HepG2 (cell line): ENCODE measurements around the gene CCDC142. TPM values are rescaled to one million over a fixed set of nuclear protein-coding genes. Genes with fewer than 3 reads are reported as not detected.

ENCODE experiments used
- EHMT2 ChIP-seq: fragments of 200-600 bp; sonication (generic); IDR thresholded peaks from 2 replicates; pipeline ENCODE4 v1.7.0; 2017; ENCODE audit warnings: antibody characterized with exemption, low read depth, low read length, borderline replicate concordance
- ELF1 ChIP-seq: sonication (generic); formaldehyde crosslinking; IDR thresholded peaks from 2 replicates; pipeline ENCODE4 v1.4.0; 2020; ENCODE audit warnings: missing genetic modification reagents
- HNRNPL ChIP-seq: fragments of 200-400 bp; formaldehyde crosslinking; IDR thresholded peaks from 2 replicates; pipeline ENCODE4 v1.6.1; 2017; ENCODE audit warnings: mild to moderate bottlenecking, low read depth, low read length
- MYC ChIP-seq: sonication (generic); formaldehyde crosslinking; IDR thresholded peaks from 2 replicates; pipeline ENCODE4 v1.9.0; 2021; ENCODE audit warnings: missing genetic modification reagents, borderline replicate concordance
- NCOA2 ChIP-seq: sonication (generic); formaldehyde crosslinking; IDR thresholded peaks from 2 replicates; pipeline ENCODE4 v1.8.0; 2022; ENCODE audit warnings: inconsistent platforms
- PHB2 ChIP-seq: fragments of 450-650 bp; IDR thresholded peaks from 2 replicates; pipeline ENCODE4 v1.6.1; 2018; ENCODE audit not compliant: partially characterized antibody
- SIN3B ChIP-seq: fragments of 150-350 bp; IDR thresholded peaks from 2 replicates; pipeline ENCODE4 v1.6.1; 2014; ENCODE audit warnings: low read length
- SRSF4 ChIP-seq: fragments of 200-400 bp; formaldehyde crosslinking; IDR thresholded peaks from one replicate; pipeline ENCODE4 v1.6.1; 2018; ENCODE audit warnings: mild to moderate bottlenecking, low read depth, low read length, moderate library complexity; ENCODE audit not compliant: poor library complexity, severe bottlenecking
- ZFYVE20 ChIP-seq: sonication (generic); formaldehyde crosslinking; IDR thresholded peaks from 2 replicates; pipeline ENCODE4 v1.8.0; 2023; ENCODE audit warnings: low read depth, mild to moderate bottlenecking, moderate library complexity, missing genetic modification reagents, borderline replicate concordance
- ZNF558 ChIP-seq: sonication (generic); formaldehyde crosslinking; IDR thresholded peaks from 2 replicates; pipeline ENCODE4 v1.9.0; 2022; ENCODE audit warnings: mild to moderate bottlenecking, missing genetic modification reagents, borderline replicate concordance
- ZNF598 ChIP-seq: sonication (generic); formaldehyde crosslinking; IDR thresholded peaks from 2 replicates; pipeline ENCODE4 v1.5.1; 2020; ENCODE audit warnings: mild to moderate bottlenecking, missing genetic modification reagents, borderline replicate concordance
- ZNF790 ChIP-seq: sonication (generic); formaldehyde crosslinking; IDR thresholded peaks from 2 replicates; pipeline ENCODE4 v1.8.0; 2022; ENCODE audit warnings: missing genetic modification reagents, mild to moderate bottlenecking, borderline replicate concordance
- polyA plus RNA-seq, 8 experiments: library from polyadenylated mRNA; depleted of rRNA in 3 of 8; stranded (reverse) in 7 of 8; unstranded in 1 of 8; fragments of >200 nt; fragmentation: Illumina TruSeq in 4 of 8; extraction: Trizol in 4 of 8; gene quantifications; 2 replicates each; pipeline versions ENCODE4 v1.2.1 to v1.2.3, GENCODE V29; 2011 to 2016; ENCODE audit warnings: low read depth in 4 of 8, missing spikeins in 1 of 8, mixed read lengths in 1 of 8; ENCODE audit not compliant: insufficient read depth in 1 of 8
- total RNA-seq, 5 experiments: library from RNA; depleted of rRNA; stranded (reverse); fragments of >200 nt; fragmentation: Illumina TruSeq; extraction: Trizol; gene quantifications; 2 replicates each; pipeline ENCODE4 v1.2.3, GENCODE V29; 2016; ENCODE audit warnings: low read depth in 1 of 5
- TF ChIP-seq, protein P1 (sequence below): sonication (generic); formaldehyde crosslinking; conservative IDR thresholded peaks from 2 replicates; pipeline ENCODE4 v1.8.0; 2022; ENCODE audit warnings: missing genetic modification reagents
- TF ChIP-seq, protein P2 (sequence below): sonication (generic); formaldehyde crosslinking; IDR thresholded peaks from 2 replicates; pipeline ENCODE4 v1.8.1; 2022; ENCODE audit warnings: low read depth, mild to moderate bottlenecking, missing genetic modification reagents
- TF ChIP-seq, protein P3 (sequence below), 2 experiments: IDR thresholded peaks; 2 replicates each; pipeline ENCODE4 v1.6.1; 2011 to 2012; ENCODE audit warnings: low read length in 2 of 2, borderline replicate concordance in 1 of 2, low read depth in 1 of 2, mild to moderate bottlenecking in 1 of 2, moderate library complexity in 1 of 2
- TF ChIP-seq, protein P4 (sequence below): sonication (generic); formaldehyde crosslinking; IDR thresholded peaks from 2 replicates; pipeline ENCODE4 v1.4.0; 2020; ENCODE audit warnings: missing genetic modification reagents, borderline replicate concordance

The CCDC142 gene
- total and polyA plus RNA-seq, 2 of the 13 experiments (the other 11 are each of a cell fraction or from before 2014, with no cell fraction given) = 14.7 to 30.4 TPM

DNA sequence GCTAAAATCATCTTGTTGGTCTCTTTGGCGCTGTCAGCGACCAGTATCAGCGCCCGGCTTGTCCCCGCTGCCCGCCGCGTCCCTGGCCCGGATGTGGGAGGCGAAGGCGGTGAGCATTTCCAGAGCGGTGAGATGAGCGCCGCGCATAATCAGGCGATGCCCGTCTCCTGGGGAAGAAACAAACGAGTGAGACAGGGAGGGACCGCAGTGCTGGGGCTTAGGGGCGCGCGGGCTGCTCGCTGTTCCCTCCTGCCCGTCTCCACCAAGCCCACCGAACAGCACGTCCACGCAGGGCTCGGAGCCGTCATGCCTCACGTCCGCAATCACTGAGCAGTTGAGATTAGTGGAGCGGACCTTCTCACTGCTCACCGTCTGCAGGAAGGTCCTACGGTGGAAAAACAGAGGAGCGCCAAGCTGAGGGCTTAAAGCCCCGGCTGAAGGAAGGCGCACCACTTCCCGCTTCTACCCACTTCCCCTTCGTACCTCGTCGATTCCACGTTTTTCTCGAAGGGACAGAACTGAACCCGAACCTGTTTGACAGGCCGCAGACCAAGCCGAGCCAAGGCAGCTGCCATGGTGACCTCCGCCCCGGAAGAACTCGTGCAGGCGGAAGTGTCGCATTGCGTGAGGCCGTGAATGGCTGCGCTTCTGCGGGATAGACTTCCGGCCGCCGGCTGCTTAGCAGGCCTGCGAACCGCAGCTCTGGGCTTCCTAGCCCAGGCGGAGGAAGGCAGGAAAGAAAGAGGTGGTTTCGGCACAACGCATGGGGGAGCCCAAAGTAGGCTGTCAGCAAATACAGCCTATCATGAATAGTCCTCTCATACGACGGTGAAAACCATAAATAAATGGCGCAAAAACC lies 10.5 kb downstream of the CCDC142 start, which contains the start of gene MRPL53 (continued):
- TF ChIP-seq, protein P1, sequence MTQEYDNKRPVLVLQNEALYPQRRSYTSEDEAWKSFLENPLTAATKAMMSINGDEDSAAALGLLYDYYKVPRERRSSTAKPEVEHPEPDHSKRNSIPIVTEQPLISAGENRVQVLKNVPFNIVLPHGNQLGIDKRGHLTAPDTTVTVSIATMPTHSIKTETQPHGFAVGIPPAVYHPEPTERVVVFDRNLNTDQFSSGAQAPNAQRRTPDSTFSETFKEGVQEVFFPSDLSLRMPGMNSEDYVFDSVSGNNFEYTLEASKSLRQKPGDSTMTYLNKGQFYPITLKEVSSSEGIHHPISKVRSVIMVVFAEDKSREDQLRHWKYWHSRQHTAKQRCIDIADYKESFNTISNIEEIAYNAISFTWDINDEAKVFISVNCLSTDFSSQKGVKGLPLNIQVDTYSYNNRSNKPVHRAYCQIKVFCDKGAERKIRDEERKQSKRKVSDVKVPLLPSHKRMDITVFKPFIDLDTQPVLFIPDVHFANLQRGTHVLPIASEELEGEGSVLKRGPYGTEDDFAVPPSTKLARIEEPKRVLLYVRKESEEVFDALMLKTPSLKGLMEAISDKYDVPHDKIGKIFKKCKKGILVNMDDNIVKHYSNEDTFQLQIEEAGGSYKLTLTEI = no peak
- TF ChIP-seq PHB2 = no peak
- TF ChIP-seq ZFYVE20 = peak; percentile 79; the same call in 1 of the 2 replicates
- peak; percentile 99 for TF ChIP-seq ZNF598 (CRISPR knock-in tag)
- no peak; the same call in 1 of the 2 replicates for TF ChIP-seq EHMT2
- TF ChIP-seq, protein P2, sequence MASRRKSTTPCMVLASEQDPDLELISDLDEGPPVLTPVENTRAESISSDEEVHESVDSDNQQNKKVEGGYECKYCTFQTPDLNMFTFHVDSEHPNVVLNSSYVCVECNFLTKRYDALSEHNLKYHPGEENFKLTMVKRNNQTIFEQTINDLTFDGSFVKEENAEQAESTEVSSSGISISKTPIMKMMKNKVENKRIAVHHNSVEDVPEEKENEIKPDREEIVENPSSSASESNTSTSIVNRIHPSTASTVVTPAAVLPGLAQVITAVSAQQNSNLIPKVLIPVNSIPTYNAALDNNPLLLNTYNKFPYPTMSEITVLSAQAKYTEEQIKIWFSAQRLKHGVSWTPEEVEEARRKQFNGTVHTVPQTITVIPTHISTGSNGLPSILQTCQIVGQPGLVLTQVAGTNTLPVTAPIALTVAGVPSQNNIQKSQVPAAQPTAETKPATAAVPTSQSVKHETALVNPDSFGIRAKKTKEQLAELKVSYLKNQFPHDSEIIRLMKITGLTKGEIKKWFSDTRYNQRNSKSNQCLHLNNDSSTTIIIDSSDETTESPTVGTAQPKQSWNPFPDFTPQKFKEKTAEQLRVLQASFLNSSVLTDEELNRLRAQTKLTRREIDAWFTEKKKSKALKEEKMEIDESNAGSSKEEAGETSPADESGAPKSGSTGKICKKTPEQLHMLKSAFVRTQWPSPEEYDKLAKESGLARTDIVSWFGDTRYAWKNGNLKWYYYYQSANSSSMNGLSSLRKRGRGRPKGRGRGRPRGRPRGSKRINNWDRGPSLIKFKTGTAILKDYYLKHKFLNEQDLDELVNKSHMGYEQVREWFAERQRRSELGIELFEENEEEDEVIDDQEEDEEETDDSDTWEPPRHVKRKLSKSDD (CRISPR knock-in tag) = peak; percentile 92
- TF ChIP-seq ZNF558 (CRISPR knock-in tag) = peak; percentile 80
- peak; percentile 85; the same call in 1 of the 2 replicates for TF ChIP-seq MYC (CRISPR knock-in tag)
- TF ChIP-seq SIN3B = peak; percentile 85
- peak; percentile 63; the same call in 1 of the 2 replicates for TF ChIP-seq ZNF790 (CRISPR knock-in tag)
- TF ChIP-seq NCOA2 = peak; percentile 52; the same call in 1 of the 2 replicates
- TF ChIP-seq SRSF4 = no peak
- TF ChIP-seq, protein P3, sequence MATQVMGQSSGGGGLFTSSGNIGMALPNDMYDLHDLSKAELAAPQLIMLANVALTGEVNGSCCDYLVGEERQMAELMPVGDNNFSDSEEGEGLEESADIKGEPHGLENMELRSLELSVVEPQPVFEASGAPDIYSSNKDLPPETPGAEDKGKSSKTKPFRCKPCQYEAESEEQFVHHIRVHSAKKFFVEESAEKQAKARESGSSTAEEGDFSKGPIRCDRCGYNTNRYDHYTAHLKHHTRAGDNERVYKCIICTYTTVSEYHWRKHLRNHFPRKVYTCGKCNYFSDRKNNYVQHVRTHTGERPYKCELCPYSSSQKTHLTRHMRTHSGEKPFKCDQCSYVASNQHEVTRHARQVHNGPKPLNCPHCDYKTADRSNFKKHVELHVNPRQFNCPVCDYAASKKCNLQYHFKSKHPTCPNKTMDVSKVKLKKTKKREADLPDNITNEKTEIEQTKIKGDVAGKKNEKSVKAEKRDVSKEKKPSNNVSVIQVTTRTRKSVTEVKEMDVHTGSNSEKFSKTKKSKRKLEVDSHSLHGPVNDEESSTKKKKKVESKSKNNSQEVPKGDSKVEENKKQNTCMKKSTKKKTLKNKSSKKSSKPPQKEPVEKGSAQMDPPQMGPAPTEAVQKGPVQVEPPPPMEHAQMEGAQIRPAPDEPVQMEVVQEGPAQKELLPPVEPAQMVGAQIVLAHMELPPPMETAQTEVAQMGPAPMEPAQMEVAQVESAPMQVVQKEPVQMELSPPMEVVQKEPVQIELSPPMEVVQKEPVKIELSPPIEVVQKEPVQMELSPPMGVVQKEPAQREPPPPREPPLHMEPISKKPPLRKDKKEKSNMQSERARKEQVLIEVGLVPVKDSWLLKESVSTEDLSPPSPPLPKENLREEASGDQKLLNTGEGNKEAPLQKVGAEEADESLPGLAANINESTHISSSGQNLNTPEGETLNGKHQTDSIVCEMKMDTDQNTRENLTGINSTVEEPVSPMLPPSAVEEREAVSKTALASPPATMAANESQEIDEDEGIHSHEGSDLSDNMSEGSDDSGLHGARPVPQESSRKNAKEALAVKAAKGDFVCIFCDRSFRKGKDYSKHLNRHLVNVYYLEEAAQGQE (IDR thresholded peaks at IDR 0.05; ENCODE audit: borderline replicate concordance in 1 of 2, low read depth in 1 of 2, low read length in 2 of 2) = peak in 1 of 2 experiments; percentile 66; a peak in 1 of 4 replicates
- TF ChIP-seq ELF1 (CRISPR knock-in tag) = peak; percentile 97
- peak; percentile 61; the same call in 1 of the 2 replicates for TF ChIP-seq HNRNPL
- TF ChIP-seq, protein P4, sequence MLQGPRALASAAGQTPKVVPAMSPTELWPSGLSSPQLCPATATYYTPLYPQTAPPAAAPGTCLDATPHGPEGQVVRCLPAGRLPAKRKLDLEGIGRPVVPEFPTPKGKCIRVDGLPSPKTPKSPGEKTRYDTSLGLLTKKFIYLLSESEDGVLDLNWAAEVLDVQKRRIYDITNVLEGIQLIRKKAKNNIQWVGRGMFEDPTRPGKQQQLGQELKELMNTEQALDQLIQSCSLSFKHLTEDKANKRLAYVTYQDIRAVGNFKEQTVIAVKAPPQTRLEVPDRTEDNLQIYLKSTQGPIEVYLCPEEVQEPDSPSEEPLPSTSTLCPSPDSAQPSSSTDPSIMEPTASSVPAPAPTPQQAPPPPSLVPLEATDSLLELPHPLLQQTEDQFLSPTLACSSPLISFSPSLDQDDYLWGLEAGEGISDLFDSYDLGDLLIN (CRISPR knock-in tag) = no peak
